Liver (tissue), 3 donors: ENCODE measurements around the gene SMG6.

ENCODE experiments used
- CTCF ChIP-seq: fragments of 150-350 bp; IDR thresholded peaks from 2 replicates; pipeline ENCODE4 v1.5.1; 2017; ENCODE audit warnings: improper control_type of control experiment, low read depth, low read length; ENCODE audit not compliant: missing input control
- GABPA ChIP-seq, 2 donors: IDR thresholded peaks in 1 of 2; conservative IDR thresholded peaks in 1 of 2; 2 replicates each; pipeline ENCODE4 v1.6.1; 2016; ENCODE audit warnings: antibody characterized with exemption in 2 of 2, mild to moderate bottlenecking in 1 of 2, moderate library complexity in 1 of 2
- HNF4A ChIP-seq, 2 donors: conservative IDR thresholded peaks; 2 replicates each; pipeline ENCODE4 v1.6.1; 2016; ENCODE audit warnings: antibody characterized with exemption in 2 of 2, mild to moderate bottlenecking in 2 of 2
- RAD21 ChIP-seq, 2 donors: IDR thresholded peaks; 2 replicates each; pipeline ENCODE4 v1.6.1; 2016; ENCODE audit warnings: antibody characterized with exemption in 2 of 2, mild to moderate bottlenecking in 2 of 2
- donor health status: healthy.
- donor health status: healthy.

DNA sequence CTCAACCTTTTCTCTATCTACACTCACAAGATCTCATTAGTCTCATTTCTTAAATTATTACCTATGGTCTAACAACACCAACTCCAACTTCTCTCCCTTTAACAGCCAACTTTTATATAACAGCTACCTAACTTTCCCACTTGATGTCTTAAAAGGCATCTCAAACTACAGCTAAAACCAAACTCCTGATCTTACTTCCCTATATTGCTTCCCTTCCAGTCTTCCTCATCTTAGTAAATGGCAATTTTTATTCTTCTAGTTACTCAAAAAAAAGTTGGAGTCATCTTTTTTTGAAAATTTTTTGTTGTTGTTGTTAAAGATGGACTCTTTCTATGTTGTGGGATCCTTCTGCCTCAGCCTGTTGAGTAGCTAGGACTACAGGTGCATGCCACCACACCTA, 15.5 kb upstream of the SMG6 start:
- TF ChIP-seq RAD21 (IDR thresholded peaks at IDR 0.05) (no peak), GABPA (IDR thresholded peaks at IDR 0.05 in 1 of 2, conservative IDR thresholded peaks at IDR 0.05 in 1 of 2) (no peak), CTCF (no peak), HNF4A (conservative IDR thresholded peaks at IDR 0.05) (no peak)
